Activated CD4-positive, alpha-beta T cell treated with anti-CD3 and anti-CD28 coated beads, Interleukin-2, Interleukin-6, amounts not matched to agents 100 ng/mL and 50 ng/mL, durations not matched to agents 16 hours and 8 hours (primary cell): ENCODE results near the gene PI4K2B.
A peak's percentile ranks its signal among the peaks of the same experiment; 100 is the strongest.
"Not testable (repeated sequence)": the region's sequence is repeated elsewhere in the genome, so short reads cannot be mapped to it uniquely, and the experiment has no call there.

ENCODE experiments used
- DNase-seq: peaks from one replicate; pipeline ENCODE4 v3.0.0-alpha.2; 2020

PI4K2B gene

DNA sequence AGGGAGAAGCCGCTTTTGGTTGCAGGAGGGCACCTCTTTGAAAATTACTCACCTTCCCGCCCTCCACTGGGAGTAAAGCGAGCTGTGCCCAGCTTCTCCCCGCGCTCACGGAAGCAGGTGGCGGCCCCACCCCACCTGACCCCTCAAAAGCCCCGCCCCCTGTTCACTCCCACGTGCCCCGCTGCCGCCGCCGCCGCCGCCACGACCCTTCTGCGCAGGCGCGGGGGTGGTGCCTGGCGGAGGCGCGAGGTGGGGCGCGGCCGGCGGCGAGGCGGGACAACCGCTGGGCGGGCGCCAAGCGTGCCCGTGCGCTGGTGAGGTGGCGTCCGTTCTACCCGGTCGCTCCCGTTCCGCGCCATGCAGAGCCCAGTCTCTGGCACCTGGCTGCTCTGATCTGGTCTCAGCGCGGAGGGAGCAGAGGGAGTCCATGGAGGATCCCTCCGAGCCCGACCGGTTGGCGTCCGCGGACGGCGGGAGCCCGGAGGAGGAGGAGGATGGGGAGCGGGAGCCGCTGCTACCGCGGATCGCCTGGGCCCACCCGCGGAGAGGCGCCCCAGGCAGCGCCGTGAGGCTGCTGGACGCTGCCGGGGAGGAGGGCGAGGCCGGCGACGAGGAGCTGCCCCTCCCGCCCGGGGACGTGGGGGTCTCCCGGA lies at the start of gene PI4K2B:
Gene PI4K2B (plus strand): TSS at position 297 of the 653 bp plus-strand sequence. CDS start 131 bp downstream, at position 428.
- peak; percentile 96 for DNase-seq

DNA sequence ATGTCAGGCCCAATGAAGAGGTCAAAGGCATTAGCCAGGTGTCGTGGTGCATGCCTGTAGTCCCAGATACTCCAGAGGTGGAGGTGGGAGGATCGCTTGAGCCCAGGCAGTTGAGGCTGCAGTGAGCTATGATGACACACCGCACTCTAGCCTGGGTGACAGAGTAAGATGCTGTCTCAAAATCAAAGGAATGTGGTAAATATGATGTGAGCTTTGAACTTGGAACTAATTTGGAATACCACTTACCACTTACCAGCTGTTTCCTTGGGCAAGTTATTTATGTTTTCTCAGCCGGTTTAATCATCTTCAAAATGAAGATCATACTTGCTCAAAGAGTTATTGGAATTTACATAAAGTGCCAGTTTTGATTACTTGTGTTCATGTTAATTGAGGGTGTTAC lies 49.8 kb upstream of the PI4K2B start:
- DNase-seq, result no peak

DNA sequence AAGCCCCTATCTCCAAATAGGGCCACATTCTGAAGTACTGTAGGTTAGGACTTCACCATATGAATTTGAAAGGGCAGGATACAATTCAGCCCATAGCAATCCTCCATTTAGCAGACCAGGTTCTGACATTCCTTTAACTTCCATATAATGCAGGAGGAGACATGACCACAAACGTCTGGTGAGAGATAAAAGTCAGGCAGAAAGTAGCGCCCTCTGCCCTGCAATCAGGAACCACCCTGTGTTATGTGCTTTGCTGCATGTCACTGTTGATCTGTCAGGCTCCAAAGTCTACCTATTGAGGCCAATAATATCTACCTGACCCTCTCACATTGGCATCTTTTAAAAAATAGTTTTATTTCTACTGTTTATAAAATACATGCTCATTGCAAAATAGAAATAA lies 43.4 kb upstream of the PI4K2B start:
- DNase-seq, result no peak

DNA sequence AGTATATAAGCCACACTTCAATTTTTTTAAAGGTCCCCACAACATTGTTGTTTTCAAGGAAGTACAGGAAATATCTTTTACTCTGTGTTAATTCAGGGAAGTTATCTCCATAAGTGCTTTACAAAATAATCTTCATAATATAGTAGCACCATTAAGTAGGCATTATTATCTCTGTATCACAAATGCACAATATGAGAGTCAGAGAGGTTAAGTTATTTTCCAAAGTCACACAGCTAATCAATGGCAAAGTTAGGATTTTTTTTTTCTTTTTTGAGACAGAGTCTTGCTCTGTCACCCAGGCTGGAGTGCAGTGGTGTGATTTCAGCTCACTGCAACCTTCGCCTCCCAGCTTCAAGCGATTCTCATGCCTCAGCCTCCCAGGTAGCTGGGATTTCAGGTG lies 35.1 kb upstream of the PI4K2B start:
- no peak for DNase-seq

DNA sequence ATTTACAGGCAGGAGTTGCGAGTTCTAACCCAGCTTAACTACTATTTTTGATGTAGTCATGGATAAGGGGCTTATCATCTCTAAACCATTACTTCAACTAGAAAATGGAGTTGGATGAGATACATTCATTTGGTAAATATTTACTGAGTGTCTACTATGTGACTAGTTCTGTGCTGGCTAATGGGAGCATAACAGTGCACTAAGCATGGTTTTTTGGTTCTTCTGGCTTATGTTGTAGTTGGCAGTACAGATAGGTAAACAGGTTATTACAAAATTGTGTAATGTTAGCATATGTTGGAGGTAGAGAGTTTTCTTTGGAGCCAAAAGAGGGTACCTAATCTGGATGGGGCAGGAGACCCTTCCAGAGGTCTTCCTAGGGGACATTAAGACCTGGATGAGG lies 25.8 kb upstream of the PI4K2B start:
- DNase-seq, result no peak

DNA sequence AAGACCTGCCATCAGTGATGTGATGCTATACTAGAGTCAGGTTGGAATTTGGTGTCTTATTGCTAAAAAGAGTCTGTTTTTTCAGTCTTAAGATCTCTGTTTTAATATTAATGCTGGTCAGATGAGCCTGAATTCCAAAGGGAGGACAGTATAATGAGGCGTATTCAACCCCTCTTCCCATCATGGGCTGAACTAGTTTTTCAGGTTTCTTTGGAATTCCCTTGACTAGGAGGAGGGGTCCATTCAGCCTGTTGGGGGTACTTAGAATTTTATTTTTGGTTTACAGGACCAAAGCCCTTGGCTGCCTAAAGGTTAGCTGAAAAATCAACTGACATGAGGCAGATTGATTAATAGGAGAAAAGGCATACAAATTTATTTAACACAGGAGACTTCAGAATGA lies 24.1 kb upstream of the PI4K2B start:
- DNase-seq, result no peak

DNA sequence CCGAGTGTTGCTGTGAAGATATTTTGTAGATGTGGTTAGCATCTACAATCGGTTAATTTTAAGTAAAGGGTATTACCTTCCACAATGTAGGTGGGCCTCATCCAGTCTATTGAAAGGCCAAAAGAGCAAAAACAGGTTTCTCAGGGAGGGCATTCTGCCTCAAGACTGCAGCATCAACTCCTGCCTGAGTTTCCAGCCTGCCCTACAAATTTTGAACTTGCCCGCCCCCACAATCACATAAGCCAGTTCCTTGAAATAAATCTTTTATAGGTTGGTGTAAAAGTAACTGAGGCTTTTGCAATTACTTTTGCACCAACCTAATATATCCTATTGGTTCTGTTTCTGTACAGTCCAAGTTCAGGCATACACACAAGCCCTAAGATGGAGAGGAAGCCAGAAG lies 22.1 kb upstream of the PI4K2B start:
- no peak for DNase-seq

DNA sequence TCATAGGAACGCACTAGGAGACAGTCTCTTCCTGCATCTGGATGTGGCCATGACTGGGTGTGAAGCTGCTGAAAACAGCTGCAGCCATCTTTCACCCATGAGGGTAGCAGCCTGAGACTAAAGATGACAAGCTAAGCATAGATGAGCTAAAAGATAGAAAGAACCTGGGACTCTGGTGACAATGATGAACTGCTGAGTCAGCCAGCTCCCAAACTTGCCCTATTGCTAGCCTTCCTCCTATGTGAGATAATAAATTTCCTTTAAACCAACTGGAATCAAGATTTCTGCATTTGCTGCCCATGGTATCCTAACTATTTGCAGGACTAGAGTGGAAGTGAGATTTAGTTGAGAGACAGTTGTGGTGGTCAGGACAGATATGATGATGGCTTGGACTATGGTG lies 21.0 kb upstream of the PI4K2B start:
- DNase-seq, result no peak

DNA sequence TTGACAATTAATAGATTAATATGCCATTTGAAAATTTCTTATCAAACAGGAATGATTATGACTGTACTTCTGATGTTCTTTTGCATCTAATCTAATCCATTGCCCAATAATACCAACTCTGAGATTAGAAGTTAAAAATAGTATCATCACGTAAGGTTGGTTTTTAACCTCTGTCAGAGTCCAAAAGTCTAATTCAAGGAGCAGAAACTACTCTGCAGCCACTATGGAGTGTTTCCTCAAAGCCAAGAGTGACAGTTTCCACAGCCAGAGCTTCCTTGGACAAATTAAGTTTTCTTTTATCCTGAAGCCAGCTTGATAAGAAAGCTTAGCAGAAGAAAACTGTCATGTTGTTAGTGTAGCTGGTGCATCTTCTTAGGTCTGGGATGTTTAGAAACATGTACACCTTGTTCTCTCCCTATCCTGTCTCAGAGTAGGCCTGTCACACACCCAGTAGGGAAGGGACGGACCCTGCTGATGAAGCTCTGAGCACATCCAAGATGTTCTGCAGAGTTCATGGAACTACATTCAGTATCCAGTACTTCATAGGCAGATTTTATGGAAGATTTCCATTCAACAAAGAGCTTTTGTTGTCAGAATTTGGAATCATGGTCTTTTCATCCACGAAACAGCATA lies 20.4 kb upstream of the PI4K2B start:
- DNase-seq, result no peak

DNA sequence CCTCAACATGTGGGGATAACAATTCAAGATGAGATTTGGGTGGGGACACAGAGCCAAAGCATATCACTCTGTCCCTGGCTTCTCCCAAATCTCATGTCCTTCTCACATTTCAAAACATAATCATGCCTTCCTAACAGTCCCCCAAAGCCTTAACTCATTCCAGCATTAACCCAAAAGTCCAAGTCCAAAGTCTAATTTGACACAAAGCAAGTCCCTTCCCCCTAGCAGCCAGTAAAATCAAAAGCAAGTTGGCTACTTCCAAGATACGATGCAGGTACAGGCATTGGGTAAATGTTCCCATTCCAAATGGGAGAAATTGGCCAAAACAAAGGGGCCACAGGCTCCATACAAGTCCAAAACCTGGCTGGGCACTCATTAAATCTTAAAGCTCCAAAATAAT lies 19.1 kb upstream of the PI4K2B start:
- DNase-seq, result not testable (repeated sequence)

DNA sequence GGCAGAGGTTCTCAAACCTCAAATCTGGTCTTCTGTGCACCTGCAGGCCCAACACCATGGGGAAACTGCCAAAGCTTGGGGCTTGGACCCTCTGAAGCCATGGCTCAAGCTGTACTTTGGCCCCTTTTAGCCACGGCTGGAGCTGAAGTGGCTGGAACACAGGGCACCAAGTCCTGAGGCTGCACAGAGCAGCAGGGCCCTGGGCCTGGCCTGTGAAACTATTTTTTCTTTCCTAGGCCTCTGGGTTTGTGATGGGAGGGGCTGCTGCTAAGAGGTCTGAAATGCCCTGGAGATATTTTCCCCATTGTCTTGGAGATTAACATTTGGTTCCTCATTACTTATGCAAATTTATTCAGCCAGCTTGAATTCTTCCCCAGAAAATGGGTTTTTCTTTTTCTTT lies 18.3 kb upstream of the PI4K2B start:
- no peak for DNase-seq

DNA sequence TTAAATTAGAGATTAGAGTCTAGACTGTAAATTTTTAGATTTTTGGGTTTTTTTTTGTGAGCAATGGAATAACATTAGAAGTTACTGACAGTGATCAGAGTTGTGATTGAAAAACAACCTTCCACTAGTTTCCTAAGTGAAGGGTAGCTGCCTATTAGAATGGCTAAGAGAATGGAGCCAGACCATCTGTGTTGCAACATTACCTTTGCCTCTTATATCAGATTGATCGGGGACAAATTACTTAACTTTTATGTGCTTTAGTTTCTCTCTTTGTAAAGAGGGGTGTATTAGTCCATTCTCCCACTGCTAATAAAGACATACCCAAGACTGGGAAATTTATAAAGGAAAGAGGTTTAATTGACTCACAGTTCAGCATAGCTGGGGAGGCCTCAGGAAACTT lies 12.5 kb upstream of the PI4K2B start:
- DNase-seq, result no peak

DNA sequence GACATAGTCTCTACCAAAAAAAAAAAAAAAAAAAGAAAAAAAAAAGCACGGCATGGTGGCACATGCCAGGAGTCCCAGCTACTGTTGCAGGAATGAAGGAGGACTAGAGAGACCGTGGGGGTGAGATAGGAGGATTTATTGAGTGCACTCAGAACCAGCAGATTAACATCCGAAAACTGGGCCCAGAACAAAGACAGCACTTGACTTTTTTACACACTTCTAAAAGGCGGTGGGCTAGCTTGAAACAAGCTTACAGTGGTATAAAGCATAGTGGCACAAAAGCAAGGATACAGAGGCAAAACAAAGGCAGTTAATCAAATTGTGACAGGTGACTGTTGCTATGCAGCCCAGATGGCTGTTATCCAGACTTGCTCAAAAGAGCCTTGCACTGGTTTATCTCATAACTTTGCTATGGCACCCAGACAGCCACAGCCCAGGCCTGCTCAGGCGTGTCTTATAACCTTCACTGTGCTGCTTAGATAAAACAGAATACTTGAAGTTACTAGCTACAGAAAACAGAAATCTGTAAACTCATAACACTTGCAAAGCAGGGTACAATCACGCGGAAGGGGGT lies 9.9 kb upstream of the PI4K2B start:
- DNase-seq, result no peak

DNA sequence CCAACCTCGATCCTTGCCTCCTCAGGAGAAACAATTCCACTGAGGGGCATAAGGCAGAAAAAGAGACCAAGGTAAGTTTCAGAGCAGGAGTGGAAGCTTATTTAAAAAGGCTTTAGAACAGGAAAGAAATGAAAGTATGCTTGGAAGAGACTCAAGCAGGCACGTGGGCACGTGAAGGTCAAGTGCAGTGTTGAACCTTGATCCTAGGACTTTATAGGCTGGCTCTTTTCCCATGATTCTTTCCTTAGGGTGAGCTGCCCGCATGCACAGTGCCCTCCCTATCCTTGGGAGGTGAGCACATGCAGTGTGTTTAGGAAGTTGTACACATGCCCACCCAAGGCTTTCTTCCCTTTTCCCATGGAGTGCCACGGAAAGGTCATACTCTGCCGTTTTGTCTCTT lies 4.0 kb upstream of the PI4K2B start:
- no peak for DNase-seq

DNA sequence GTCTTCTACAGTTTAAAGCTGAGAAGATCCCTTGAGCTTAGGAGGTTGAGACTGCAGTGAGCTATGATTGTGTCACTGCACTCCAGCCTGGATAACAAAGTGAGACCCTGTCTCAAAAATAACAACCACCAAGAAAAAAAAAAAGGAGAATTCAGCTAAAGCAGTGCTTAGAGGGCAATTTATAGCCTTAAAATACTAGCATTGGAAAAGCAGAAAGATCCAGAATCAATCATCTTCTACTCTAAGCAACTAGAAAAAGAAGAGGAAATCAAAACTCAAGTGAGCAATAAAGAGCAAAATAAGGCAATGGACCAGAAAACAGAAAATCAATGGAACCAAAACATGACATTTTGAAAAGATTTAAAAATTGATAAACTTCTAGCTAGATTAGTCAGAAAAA lies 639 bp upstream of the PI4K2B start:
- DNase-seq, result no peak

DNA sequence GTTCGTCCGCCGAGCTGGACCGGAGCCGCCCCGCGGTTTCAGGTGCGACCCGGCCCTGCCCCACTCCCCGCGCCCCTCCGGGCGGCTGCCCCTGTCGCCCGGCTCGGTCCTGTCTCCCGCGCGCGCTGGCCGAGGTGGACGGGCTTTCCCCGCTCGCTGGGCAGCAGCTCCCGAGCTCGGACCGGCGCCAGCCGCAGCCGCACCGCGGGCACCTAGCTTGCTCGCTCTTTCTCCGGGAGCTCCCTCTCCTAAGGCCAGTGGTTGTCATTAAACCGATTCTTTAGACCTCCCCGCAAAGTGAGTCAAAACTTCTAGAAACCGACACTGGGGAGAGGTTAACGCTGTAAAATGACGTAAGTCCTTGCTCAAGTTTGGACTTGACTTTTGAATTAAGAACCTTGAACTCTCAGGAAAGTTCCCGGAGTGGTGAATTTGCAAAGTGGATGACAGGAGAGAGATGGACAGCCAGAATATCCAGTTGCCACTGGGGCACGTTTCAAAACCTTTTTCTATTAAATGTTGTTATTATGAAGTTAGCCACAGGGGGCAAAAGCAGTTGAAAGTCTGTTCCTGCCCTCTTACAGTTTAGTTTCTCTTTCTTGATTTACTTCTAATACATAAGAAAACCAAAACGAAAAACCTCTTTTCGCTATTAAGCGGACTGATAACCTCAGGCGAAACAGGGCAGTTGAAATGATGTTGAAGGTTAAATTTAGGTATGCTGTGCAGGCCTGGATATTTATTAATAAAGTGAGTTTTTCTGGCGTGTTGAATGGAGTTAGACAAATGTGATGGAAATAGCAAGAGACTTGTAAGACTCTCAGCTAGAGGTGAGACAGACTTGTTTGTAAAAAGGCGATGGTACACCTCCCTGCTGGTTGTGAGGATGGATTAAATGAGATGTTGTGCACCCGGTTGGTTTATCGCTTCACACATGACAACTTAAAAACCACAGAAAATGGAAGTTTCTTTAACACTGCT lies 847 bp downstream of the PI4K2B start:
- peak; percentile 75 for DNase-seq

DNA sequence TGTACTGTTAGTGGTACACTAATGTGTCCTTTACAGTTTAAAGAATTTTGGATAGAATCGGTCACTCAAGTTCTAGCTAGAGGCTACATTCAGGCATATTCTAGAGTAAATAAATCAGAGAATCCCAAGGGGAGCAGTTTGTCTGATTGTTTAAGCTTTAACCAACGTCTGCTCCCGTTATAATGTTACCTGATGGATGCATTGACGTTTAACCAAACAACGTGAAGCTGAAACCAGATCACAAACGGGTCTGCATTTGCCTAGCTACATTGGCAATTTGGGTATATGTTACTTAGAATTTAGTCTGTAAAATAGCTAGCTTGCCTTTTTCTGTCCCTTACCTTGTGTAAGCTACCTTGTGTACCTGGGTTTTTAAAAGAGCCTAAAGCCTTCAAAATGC lies 1.6 kb downstream of the PI4K2B start:
- DNase-seq, result no peak

DNA sequence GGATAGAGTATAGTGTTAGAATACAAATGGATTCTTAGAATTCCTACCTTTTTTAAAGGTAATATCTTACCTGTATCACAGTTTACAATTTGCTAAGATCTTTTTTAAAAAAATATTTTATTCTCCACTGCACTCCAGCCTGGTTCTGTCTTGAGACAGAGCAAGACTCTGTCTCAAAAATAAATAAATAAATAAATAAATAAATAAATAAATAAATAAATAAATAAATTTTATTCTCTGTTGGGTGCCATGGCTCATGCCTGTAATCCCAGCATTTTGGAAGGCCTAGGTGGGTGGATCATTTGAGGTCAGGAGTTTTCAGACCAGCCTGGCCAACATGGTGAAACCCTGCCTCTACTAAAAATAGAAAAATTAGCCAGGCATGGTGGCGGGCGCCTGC lies 2.2 kb downstream of the PI4K2B start:
- not testable (repeated sequence) for DNase-seq

DNA sequence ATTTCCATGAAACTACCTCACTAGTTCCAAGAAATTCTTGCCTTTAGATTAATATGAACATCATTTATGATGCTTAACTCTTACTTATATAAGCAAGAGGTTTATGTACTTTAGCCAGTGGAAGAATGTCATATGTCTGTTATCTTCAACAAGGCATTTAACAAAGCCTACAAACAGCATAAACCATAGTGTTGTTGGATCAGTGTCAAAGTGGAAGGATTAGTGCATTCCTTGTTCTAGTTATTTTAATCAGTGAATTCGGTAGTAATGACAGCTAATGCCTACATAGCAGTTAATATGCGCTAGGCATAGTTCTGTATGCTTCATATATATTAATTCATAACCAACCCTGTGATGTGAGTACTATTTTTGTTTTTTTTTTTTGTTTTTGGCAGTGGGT lies 3.1 kb downstream of the PI4K2B start:
- DNase-seq, result no peak

DNA sequence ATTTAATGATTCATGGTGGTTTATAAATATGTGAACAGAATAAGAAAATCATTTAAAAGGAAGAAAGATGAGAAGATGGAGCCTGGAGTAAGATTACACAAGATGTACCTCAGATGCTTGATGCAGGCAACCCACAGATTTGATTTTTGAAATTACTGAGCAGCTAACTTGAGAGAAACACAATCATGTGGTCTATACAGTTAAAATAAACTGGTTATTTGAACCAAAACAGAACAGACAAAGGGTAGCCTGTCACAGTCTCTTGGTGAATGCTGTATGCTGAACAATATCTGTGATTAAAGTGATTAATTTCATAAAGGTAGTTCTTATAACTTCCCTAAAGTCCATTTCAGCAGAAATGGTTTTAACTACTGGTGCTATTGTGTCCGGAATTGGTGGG lies 4.2 kb downstream of the PI4K2B start:
- DNase-seq, result no peak

DNA sequence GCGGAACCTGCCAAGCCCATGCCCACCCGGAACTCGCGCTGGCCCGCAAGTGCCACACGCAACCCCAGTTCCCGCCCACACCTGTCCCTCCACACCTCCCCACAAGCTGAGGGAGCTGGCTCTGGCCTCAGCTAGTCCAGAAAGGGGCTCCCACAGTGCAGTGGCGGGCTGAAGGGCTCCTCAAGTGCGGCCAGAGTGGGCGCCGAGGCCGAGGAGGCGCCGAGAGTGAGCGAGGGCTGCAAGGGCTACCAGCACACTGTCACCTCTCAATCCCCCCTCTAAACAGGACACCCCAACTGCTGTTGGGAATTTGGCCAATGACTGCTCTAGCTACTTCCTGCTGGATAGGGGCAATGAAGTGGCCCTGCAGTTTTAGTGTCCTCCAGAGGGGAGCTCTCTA lies 5.7 kb downstream of the PI4K2B start:
- DNase-seq, result not testable (repeated sequence)

DNA sequence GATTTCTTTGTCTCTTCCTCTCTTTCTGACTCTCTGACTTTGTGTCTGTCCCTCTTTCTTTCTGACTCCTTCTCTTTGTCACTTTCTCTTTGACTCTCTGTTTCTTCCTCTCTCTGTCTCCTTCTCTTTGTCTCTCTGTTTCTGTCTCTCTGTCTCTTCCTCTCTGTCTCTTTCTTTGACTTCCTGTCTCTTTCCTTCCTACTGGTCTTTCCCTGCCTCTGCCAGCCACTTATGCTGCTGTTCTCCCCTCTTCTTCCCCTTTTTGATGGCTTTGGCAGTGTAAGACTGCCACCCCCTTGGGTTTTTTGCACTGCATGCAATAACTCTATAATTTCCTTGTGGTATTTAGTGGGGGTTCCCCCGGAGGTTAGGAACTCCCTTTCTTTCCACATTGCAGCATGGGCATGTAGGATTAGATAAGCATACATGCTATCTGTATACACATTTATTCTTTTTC lies 6.9 kb downstream of the PI4K2B start:
- peak; percentile 24 for DNase-seq

DNA sequence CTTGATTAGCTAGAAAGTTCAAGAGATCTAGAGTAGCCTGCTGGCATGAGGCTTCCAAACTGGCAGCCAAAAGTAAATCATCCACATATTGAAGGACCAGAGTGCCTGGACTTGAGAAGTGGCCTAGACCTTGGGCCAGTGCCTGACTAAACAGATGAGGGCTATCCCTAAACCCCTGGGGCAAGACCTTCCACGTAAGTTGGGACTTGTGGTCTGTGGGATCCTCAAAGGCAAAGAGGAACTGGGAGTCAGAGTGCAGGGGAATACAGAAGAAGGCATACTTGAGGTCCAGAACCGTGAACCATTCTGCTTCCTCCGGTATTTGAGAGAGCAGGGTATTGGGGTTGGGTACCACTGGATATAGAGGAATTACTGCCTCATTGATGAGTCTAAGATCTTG lies 8.4 kb downstream of the PI4K2B start:
- DNase-seq, result not testable (repeated sequence)
